GM10248 (cell line): ENCODE data around the gene SNX8.

ENCODE experiments used
- CTCF ChIA-PET: fragments of 300-600 bp; sonication (Branson Sonifier 250); formaldehyde crosslinking; extraction: SDS; loops from one replicate; lab custom pipeline; 2021; ENCODE audit warnings: antibody characterized with exemption; lab: Yijun Ruan, JAX
- POLR2A ChIA-PET: fragments of 350-650 bp; sonication (Branson Sonifier 250); formaldehyde crosslinking; extraction: SDS; loops from one replicate; lab custom pipeline; 2020; ENCODE audit warnings: antibody characterized with exemption; lab: Yijun Ruan, JAX
- DNase-seq: peaks from one replicate; pipeline ENCODE4 v3.0.0; 2012; ENCODE audit errors: extremely low spot score
- CTCF ChIP-seq: IDR thresholded peaks from 2 replicates; pipeline ENCODE4 v1.5.1; 2012; ENCODE audit warnings: mild to moderate bottlenecking, low read depth; ENCODE audit errors: extremely low read depth, missing control alignments, control extremely low read depth

The SNX8 gene

DNA sequence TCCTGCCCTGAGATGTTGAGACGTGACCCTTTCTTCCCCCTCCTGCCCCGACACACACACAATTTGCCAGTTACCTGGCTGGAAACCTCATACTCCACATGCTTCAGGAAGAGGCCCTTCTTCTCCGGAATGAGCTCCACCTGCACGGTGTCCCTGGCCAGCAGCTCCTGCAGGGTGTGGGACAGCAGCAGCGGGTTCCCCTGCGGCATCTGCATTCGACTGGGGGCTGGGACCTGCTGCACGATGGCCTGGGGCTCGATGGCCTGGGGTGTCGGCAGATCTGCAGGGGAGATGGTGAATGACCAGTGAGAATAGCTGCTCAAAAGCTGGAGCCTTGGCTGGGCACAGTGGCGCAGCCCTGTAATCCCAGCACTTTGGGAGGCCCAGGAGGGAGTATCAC is 36.2 kb downstream of the SNX8 start:
- ChIA-PET POLR2A (no interaction called here), CTCF (no interaction called here)
- no peak for TF ChIP-seq CTCF
- DNase-seq, result no peak

GRCh38 chr7:2276107-2276506 is 38.1 kb downstream of the SNX8 start:
- CTCF ChIA-PET, result interaction anchor here (0.8 to 2.2 kb wide), 2 partner anchors 11 to 28 kb away, joined by 3 to 6 read pairs; no protein-coding TSS in a partner anchor
- TF ChIP-seq CTCF, result no peak
- POLR2A ChIA-PET, result no interaction called here

DNA sequence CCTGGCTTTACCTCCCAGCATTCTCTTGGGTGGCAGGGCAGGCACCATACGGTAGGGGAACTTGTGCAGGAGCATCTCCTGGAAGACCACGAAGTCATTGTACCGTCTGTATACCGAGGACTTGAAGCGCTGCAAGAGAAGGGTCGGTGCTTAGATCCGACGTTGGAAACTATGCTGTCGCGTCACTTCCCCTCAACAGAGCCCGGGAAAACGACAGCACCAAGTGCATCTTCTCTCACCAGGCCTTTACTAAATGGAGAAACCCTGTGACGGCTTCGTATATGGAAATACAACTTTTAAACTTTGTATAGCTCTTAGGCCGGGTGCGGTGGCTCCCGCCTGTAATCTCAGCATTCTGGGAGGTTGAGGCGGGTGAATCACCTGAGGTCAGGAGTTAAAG is 39.1 kb downstream of the SNX8 start:
- no peak for DNase-seq
- TF ChIP-seq CTCF, result no peak
- CTCF ChIA-PET, result interaction anchor here (1.2 to 2.2 kb wide), 2 partner anchors 10 to 16 kb away, joined by 4 to 6 read pairs; no protein-coding TSS in a partner anchor
- POLR2A ChIA-PET, result no interaction called here

More at GRCh38 chr7:2276107-2276506, 38.1 kb downstream of the SNX8 start:
- no peak for DNase-seq

GRCh38 chr7:2274666-2275065 is 39.6 kb downstream of the SNX8 start:
- ChIA-PET POLR2A (no interaction called here), CTCF (interaction anchor here (1.2 to 2.2 kb wide), 2 partner anchors 10 to 15 kb away, joined by 4 to 6 read pairs; no protein-coding TSS in a partner anchor)
- no peak for DNase-seq
- no peak for TF ChIP-seq CTCF

DNA sequence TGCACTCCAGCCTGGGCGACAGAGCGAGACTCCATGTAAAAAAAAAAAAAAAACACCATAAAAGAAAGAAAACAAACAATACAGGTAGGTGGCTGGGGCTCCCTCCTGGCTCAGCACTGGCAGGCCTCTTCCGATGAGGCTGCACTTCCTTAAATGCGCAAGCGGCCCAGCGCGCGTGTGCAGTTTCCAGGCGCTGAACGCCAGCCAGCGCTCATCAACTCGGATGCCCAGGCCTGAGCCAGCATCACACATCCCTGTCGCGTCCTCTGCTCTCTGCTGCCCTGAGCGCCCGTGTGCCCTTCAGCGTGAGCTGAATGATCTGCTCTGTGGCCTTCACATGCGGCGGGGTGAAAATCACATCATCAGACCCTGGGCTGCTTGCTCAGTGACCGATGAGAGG is 40.4 kb downstream of the SNX8 start:
- DNase-seq, result no peak
- CTCF ChIA-PET, result interaction anchor here (1.2 to 2.2 kb wide), 2 partner anchors 9 to 14 kb away, joined by 4 to 6 read pairs; no protein-coding TSS in a partner anchor
- TF ChIP-seq CTCF, result no peak
- POLR2A ChIA-PET, result no interaction called here

- POLR2A ChIA-PET, result no interaction called here
- CTCF ChIA-PET, result no interaction called here
- no peak for DNase-seq
- TF ChIP-seq CTCF, result no peak
Observed at GRCh38 chr7:2272031-2272430, 42.2 kb downstream of the SNX8 start.
